ENCODE results near the gene IFT88. TPM values are rescaled to one million over a fixed set of nuclear protein-coding genes. Genes with fewer than 3 reads are reported as not detected.

IFT88 gene
- polyA plus RNA-seq = 22.5 TPM
- long read RNA-seq, donor 1 = 0 reads
- long read RNA-seq, donor 2 = 0 reads
- long read RNA-seq, donor 3 = 0 reads
- long read RNA-seq, donor 4 = 0 reads
- long read RNA-seq, donor 5 = 0 reads
- long read RNA-seq, donor 6, partial matches to known transcripts = 0 of 2 reads
- long read RNA-seq, donor 6, other reads (novel, unspliced or antisense) = 0 of 2 reads
- long read RNA-seq, donor 7 = 0 reads
- long read RNA-seq, donor 8, partial matches to known transcripts = 0 of 3 reads
- long read RNA-seq, donor 8, other reads (novel, unspliced or antisense) = 0 of 3 reads
- long read RNA-seq, donor 9, partial matches to known transcripts = 0 of 1 reads
- long read RNA-seq, donor 9, other reads (novel, unspliced or antisense) = 0 of 1 reads
- long read RNA-seq, donor 10, partial matches to known transcripts = 67 of 68 reads
- long read RNA-seq, donor 10, other reads (novel, unspliced or antisense) = 0 of 68 reads
- long read RNA-seq, donor 11 = 0 reads

DNA sequence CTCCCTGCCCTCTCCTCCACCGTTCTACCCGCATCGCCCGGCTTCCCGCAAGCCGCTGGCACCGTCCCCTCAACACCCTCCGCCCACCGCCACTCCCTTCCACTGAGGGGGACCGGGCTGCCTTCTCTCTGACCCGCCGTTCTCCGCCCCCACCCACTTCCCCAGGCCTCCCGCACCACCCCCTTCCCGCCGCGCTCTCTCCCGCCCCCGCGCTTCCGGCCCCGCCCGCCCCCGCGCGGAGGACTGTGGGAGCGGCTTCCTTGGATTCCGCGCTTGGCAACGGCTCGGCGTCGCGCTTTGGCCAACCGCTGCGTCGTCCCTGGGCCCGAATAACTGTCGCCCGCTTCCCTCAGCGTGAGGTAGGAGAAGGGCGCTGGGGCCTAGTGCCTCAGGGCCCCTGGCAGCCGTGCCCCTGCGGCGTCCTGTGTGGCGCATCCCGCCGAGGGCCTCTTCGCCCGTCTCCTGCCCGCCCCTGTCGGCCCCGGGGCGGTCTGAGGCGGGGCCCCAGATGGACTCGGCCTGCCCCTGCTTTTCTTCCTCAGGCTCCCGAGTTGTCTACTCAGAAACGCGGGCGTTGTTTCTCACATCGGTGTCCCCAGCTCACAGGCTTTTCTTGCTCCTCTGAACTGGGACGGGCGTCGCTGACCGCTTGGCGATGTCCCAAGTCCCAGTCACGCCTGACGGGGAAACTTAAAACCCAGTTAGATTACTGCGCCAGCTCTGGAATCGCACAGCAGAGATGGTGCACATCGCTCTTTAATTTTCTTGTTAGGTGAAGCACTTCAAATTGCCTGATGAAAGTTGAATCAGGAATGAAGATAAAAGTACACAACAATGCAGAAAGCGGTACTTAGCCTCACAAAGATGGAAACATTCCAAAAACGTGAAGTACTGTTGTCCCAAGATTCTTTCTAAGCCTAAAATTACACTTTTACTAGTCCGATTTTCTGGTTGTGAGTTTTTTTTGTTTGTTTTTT lies at the start of gene IFT88:
Gene IFT88, plus strand, starts transcription at position 260 of the 977 bp plus-strand sequence. CDS start 7,229 bp downstream, outside the sequence.
- Histone ChIP-seq H3K36me3 (ENCODE audit: control insufficient read depth, insufficient read depth, low read length) (peaks cover 3% of the 10 kb centered on the region), H3K27me3 (ENCODE audit: control insufficient read depth, insufficient read depth, low read length) (no peaks in the 10 kb centered on the region), H3K4me3 (ENCODE audit: low read length) (peak within 1 kb of the TSS; percentile 63), H3K4me1 (ENCODE audit: control insufficient read depth, insufficient read depth, low read length) (peaks cover 13% of the 10 kb centered on the region), H3K27ac (ENCODE audit: low read length) (peak within 1 kb of the TSS; percentile 95), H3K9me3 (ENCODE audit: control insufficient read depth, low read depth, low read length) (peaks cover 18% of the 10 kb centered on the region)
- WGBS (ENCODE audit: insufficient coverage, low lambda C conversion rate) = 13% methylated on average over 3 of the region's 74 CpGs
- DNase-seq = peak; percentile 68 to 95

GRCh38 chr13:20518660-20519100 lies 48.3 kb upstream of the IFT88 start:
- peaks cover 28% of the 10 kb centered on the region for H3K4me1 ChIP-seq (ENCODE audit: control insufficient read depth, insufficient read depth, low read length)
- no peaks in the 10 kb centered on the region for H3K27me3 ChIP-seq (ENCODE audit: control insufficient read depth, insufficient read depth, low read length)
- peaks cover 14% of the 10 kb centered on the region for H3K36me3 ChIP-seq (ENCODE audit: control insufficient read depth, insufficient read depth, low read length)
- peak overlapping the region; percentile 73 for H3K27ac ChIP-seq (ENCODE audit: low read length)
- 100% methylated on average over 4 of the region's 7 CpGs for WGBS (ENCODE audit: insufficient coverage, low lambda C conversion rate)
- peaks cover 3% of the 10 kb centered on the region for H3K9me3 ChIP-seq (ENCODE audit: control insufficient read depth, low read depth, low read length)
- no peak overlapping the region for H3K4me3 ChIP-seq (ENCODE audit: low read length)
- DNase-seq = no peak

GRCh38 chr13:20519875-20520274 lies 47.1 kb upstream of the IFT88 start:
- Histone ChIP-seq H3K27me3 (ENCODE audit: control insufficient read depth, insufficient read depth, low read length) (no peaks in the 10 kb centered on the region), H3K27ac (ENCODE audit: low read length) (peak overlapping the region; percentile 97), H3K36me3 (ENCODE audit: control insufficient read depth, insufficient read depth, low read length) (peaks cover 13% of the 10 kb centered on the region), H3K9me3 (ENCODE audit: control insufficient read depth, low read depth, low read length) (peaks cover 3% of the 10 kb centered on the region), H3K4me3 (ENCODE audit: low read length) (peak overlapping the region; percentile 1), H3K4me1 (ENCODE audit: control insufficient read depth, insufficient read depth, low read length) (peaks cover 28% of the 10 kb centered on the region)
- no CpG with 5 or more reads among the region's 1 CpG for WGBS (ENCODE audit: insufficient coverage, low lambda C conversion rate)
- DNase-seq = peak; percentile 67 to 89

DNA sequence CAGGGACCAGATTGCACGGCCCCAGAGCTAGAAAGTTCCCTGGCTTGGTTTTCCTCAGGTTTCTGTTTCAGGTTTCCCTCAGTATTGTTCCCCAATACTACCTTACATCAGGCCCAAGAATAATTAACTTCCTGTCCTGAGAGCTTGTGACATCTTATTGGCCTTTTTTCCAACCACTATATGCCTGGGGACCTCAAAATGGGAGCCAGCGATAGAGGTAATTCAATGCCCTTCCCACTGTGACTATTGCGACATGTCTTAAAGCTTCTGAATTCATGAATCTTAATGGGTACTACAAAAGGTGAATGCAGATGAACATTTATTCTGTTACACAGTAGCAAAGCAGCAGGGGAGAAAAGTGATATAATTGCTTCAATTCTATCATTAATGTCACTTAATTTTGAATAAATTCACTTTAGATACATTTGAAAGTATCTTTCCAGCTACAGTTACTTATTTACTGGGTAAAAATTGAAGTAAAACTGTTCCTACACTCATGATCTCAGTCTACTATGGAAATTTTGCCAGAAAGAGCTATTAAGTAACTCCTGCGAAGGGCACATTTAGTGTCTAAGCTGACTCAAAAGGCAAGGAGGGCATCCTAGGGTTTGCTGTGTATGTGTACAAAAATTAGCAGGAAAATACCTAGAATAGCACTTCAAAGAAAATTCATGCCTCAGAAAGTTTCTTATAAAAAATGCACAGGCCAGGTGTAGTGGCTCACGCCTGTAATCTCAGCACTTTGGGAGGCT lies 45.4 kb upstream of the IFT88 start:
- H3K27ac ChIP-seq (ENCODE audit: low read length) = peak overlapping the region; percentile 97
- peaks cover 3% of the 10 kb centered on the region for H3K9me3 ChIP-seq (ENCODE audit: control insufficient read depth, low read depth, low read length)
- WGBS (ENCODE audit: insufficient coverage, low lambda C conversion rate) = 80% methylated on average over 2 of the region's 5 CpGs
- H3K27me3 ChIP-seq (ENCODE audit: control insufficient read depth, insufficient read depth, low read length) = no peaks in the 10 kb centered on the region
- H3K36me3 ChIP-seq (ENCODE audit: control insufficient read depth, insufficient read depth, low read length) = peaks cover 9% of the 10 kb centered on the region
- peaks cover 29% of the 10 kb centered on the region for H3K4me1 ChIP-seq (ENCODE audit: control insufficient read depth, insufficient read depth, low read length)
- peak in 1 of 2 donors; percentile 73 for DNase-seq
- H3K4me3 ChIP-seq (ENCODE audit: low read length) = no peak overlapping the region

- Histone ChIP-seq H3K36me3 (ENCODE audit: control insufficient read depth, insufficient read depth, low read length) (peaks cover 3% of the 10 kb centered on the region), H3K27ac (ENCODE audit: low read length) (peak overlapping the region; percentile 97), H3K9me3 (ENCODE audit: control insufficient read depth, low read depth, low read length) (no peaks in the 10 kb centered on the region), H3K27me3 (ENCODE audit: control insufficient read depth, insufficient read depth, low read length) (no peaks in the 10 kb centered on the region), H3K4me3 (ENCODE audit: low read length) (peak overlapping the region; percentile 85), H3K4me1 (ENCODE audit: control insufficient read depth, insufficient read depth, low read length) (peaks cover 24% of the 10 kb centered on the region)
- DNase-seq = peak in 1 of 2 donors; percentile 72
- WGBS (ENCODE audit: insufficient coverage, low lambda C conversion rate) = no CpG with 5 or more reads among the region's 37 CpGs
These were observed 41.8 kb upstream of the IFT88 start for GRCh38 chr13:20525144-20525600.

- Histone ChIP-seq H3K27ac (ENCODE audit: low read length) (peak within 1 kb of the TSS; percentile 99), H3K36me3 (ENCODE audit: control insufficient read depth, insufficient read depth, low read length) (no peaks in the 10 kb centered on the region), H3K9me3 (ENCODE audit: control insufficient read depth, low read depth, low read length) (no peaks in the 10 kb centered on the region), H3K4me1 (ENCODE audit: control insufficient read depth, insufficient read depth, low read length) (peaks cover 18% of the 10 kb centered on the region), H3K27me3 (ENCODE audit: control insufficient read depth, insufficient read depth, low read length) (no peaks in the 10 kb centered on the region), H3K4me3 (ENCODE audit: low read length) (peak within 1 kb of the TSS; percentile 91)
- WGBS (ENCODE audit: insufficient coverage, low lambda C conversion rate) = no CpG with 5 or more reads among the region's 89 CpGs
- peak; percentile 74 to 90 for DNase-seq
These were observed 41.1 kb upstream of the IFT88 start, which contains the start of gene CRYL1 for GRCh38 chr13:20525601-20526544. TSS of gene CRYL1 (minus strand) at chr13:20525857. CDS start at chr13:20525794, 63 bp downstream.

DNA sequence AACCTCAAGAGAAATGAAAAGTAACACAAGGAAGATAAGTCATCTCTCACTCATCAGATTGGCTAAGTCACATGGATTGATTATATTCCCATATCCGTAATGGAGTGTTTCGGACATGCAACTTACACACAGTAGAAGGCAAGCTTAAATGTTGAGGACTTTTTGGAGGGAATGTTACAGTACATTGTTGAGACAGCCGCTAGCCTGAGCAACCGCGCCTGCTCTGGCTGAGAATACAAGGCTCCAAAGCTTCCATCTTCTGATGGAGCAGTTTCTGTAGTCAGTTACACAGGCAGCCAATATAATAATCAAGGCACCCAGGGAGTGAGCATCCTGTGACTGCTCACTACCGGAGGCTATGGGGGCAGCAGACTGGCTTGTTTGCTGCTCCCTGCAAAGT lies 40.3 kb upstream of the IFT88 start:
- Histone ChIP-seq H3K4me3 (ENCODE audit: low read length) (peak overlapping the region; percentile 91), H3K27me3 (ENCODE audit: control insufficient read depth, insufficient read depth, low read length) (no peaks in the 10 kb centered on the region), H3K9me3 (ENCODE audit: control insufficient read depth, low read depth, low read length) (no peaks in the 10 kb centered on the region), H3K4me1 (ENCODE audit: control insufficient read depth, insufficient read depth, low read length) (peaks cover 12% of the 10 kb centered on the region), H3K27ac (ENCODE audit: low read length) (peak overlapping the region; percentile 99), H3K36me3 (ENCODE audit: control insufficient read depth, insufficient read depth, low read length) (no peaks in the 10 kb centered on the region)
- DNase-seq = peak in 1 of 2 donors; percentile 46
- WGBS (ENCODE audit: insufficient coverage, low lambda C conversion rate) = no CpG with 5 or more reads among the region's 6 CpGs

- DNase-seq = no peak
- H3K36me3 ChIP-seq (ENCODE audit: control insufficient read depth, insufficient read depth, low read length) = no peaks in the 10 kb centered on the region
- no peak overlapping the region for H3K4me3 ChIP-seq (ENCODE audit: low read length)
- peaks cover 10% of the 10 kb centered on the region for H3K4me1 ChIP-seq (ENCODE audit: control insufficient read depth, insufficient read depth, low read length)
- no peaks in the 10 kb centered on the region for H3K9me3 ChIP-seq (ENCODE audit: control insufficient read depth, low read depth, low read length)
- no peaks in the 10 kb centered on the region for H3K27me3 ChIP-seq (ENCODE audit: control insufficient read depth, insufficient read depth, low read length)
- no CpG with 5 or more reads among the region's 2 CpGs for WGBS (ENCODE audit: insufficient coverage, low lambda C conversion rate)
- H3K27ac ChIP-seq (ENCODE audit: low read length) = no peak overlapping the region
These were observed 38.5 kb upstream of the IFT88 start for GRCh38 chr13:20528452-20528851.
